ENCODE results near the gene GID8. TPM values are rescaled to one million over a fixed set of nuclear protein-coding genes. Genes with fewer than 3 reads are reported as not detected.

Gene GID8
- total RNA-seq, 1 experiment from 2014 or later, result 25.3 TPM

- peak; percentile 56 for DNase-seq (ENCODE audit: low read depth)
Observed at GRCh38 chr20:62921119-62921687, 16.7 kb upstream of the GID8 start.

GRCh38 chr20:62922451-62922921 is 15.5 kb upstream of the GID8 start:
- DNase-seq (ENCODE audit: low read depth), result no peak

GRCh38 chr20:62923059-62923668 is 14.8 kb upstream of the GID8 start:
- DNase-seq (ENCODE audit: low read depth), result peak; percentile 86

- no peak for DNase-seq (ENCODE audit: low read depth)
Observed at GRCh38 chr20:62923669-62924441, 14.1 kb upstream of the GID8 start.

- DNase-seq (ENCODE audit: low read depth), result peak; percentile 23
Observed at GRCh38 chr20:62924442-62925075, 13.4 kb upstream of the GID8 start.

- no peak for DNase-seq (ENCODE audit: low read depth)
Observed at GRCh38 chr20:62925076-62925419, 12.9 kb upstream of the GID8 start.

- peak; percentile 50 for DNase-seq (ENCODE audit: low read depth)
Observed at GRCh38 chr20:62925420-62926228, 12.3 kb upstream of the GID8 start.

- DNase-seq (ENCODE audit: low read depth), result peak; percentile 89
Observed at GRCh38 chr20:62926229-62927127, 11.5 kb upstream of the GID8 start, which contains the start of gene DIDO1. DIDO1 (minus strand) TSS chr20:62926505.

- no peak for DNase-seq (ENCODE audit: low read depth)
Observed at GRCh38 chr20:62927128-62927705, 10.7 kb upstream of the GID8 start.

GRCh38 chr20:62928246-62928939 is 9.6 kb upstream of the GID8 start:
- DNase-seq (ENCODE audit: low read depth), result no peak

GRCh38 chr20:62929051-62929538 is 8.9 kb upstream of the GID8 start:
- peak; percentile 24 for DNase-seq (ENCODE audit: low read depth)

- no peak for DNase-seq (ENCODE audit: low read depth)
Observed at GRCh38 chr20:62931464-62931863, 6.5 kb upstream of the GID8 start.

- no peak for DNase-seq (ENCODE audit: low read depth)
Observed at GRCh38 chr20:62933966-62934365, 4.0 kb upstream of the GID8 start.

GRCh38 chr20:62935204-62935967 is 2.6 kb upstream of the GID8 start:
- no peak for DNase-seq (ENCODE audit: low read depth)

GRCh38 chr20:62935968-62936585 is 1.9 kb upstream of the GID8 start:
- DNase-seq (ENCODE audit: low read depth), result no peak

- DNase-seq (ENCODE audit: low read depth), result peak; percentile 96
Observed at GRCh38 chr20:62937268-62938104, 461 bp upstream of the GID8 start.

- DNase-seq (ENCODE audit: low read depth), result no peak
Observed at GRCh38 chr20:62940875-62941274, 2.9 kb downstream of the GID8 start.

Data from Daoy (cell line).